HepG2 (cell line): ENCODE results near the gene FBXW2. TPM values are rescaled to one million over a fixed set of nuclear protein-coding genes. Genes with fewer than 3 reads are reported as not detected.

Source experiments
- CEBPB ChIP-seq: IDR thresholded peaks from 2 replicates; pipeline ENCODE4 v1.6.1; 2011; ENCODE audit warnings: low read depth, low read length, improper control_type of control experiment, borderline replicate concordance
- CREB1 ChIP-seq, 2 experiments: fragments of 450-650 bp in 1 of 2; IDR thresholded peaks; 2 replicates each; pipeline ENCODE4 v1.6.1; 2016 to 2017; ENCODE audit warnings: control low read depth in 1 of 2, mild to moderate bottlenecking in 1 of 2, missing compliant biosample characterization in 1 of 2, missing genetic modification characterization in 1 of 2
- CREBL2 ChIP-seq: sonication (generic); formaldehyde crosslinking; IDR thresholded peaks from 2 replicates; pipeline ENCODE4 v1.8.1; 2023; ENCODE audit warnings: missing genetic modification reagents, mild to moderate bottlenecking, borderline replicate concordance
- ELF3 ChIP-seq: IDR thresholded peaks from 2 replicates; pipeline ENCODE4 v1.6.1; 2016; ENCODE audit warnings: missing genetic modification reagents, missing compliant biosample characterization
- ESRRA ChIP-seq: sonication (generic); formaldehyde crosslinking; IDR thresholded peaks from 2 replicates; pipeline ENCODE4 v1.5.1; 2020; ENCODE audit warnings: mild to moderate bottlenecking, low read depth, missing genetic modification reagents
- FOSL2 ChIP-seq: sonication (generic); formaldehyde crosslinking; IDR thresholded peaks from 2 replicates; pipeline ENCODE4 v1.4.0; 2020; ENCODE audit warnings: missing genetic modification reagents
- FOXC1 ChIP-seq: sonication (generic); formaldehyde crosslinking; IDR thresholded peaks from 2 replicates; pipeline ENCODE4 v1.8.0; 2022; ENCODE audit warnings: mild to moderate bottlenecking, missing genetic modification reagents, borderline replicate concordance
- FOXP1 ChIP-seq, 2 experiments: fragments of 450-650 bp in 1 of 2; IDR thresholded peaks; 2 replicates each; pipeline ENCODE4 v1.6.1; 2017 to 2018; ENCODE audit warnings: antibody characterized with exemption in 1 of 2
- IRX3 ChIP-seq: sonication (generic); formaldehyde crosslinking; IDR thresholded peaks from 2 replicates; pipeline ENCODE4 v1.8.1; 2023; ENCODE audit warnings: mild to moderate bottlenecking, low read depth, missing genetic modification reagents, borderline replicate concordance
- KDM4B ChIP-seq: sonication (generic); formaldehyde crosslinking; IDR thresholded peaks from 2 replicates; pipeline ENCODE4 v1.4.0; 2020; ENCODE audit warnings: missing genetic modification reagents
- MTA1 ChIP-seq: sonication (generic); formaldehyde crosslinking; IDR thresholded peaks from 2 replicates; pipeline ENCODE4 v1.4.0; 2020; ENCODE audit warnings: missing genetic modification reagents, mild to moderate bottlenecking, borderline replicate concordance
- NFE2L2 ChIP-seq: fragments of 150-350 bp; IDR thresholded peaks from 2 replicates; pipeline ENCODE4 v1.6.1; 2014; ENCODE audit warnings: low read length
- SP140L ChIP-seq: sonication (generic); formaldehyde crosslinking; IDR thresholded peaks from 2 replicates; pipeline ENCODE4 v1.4.0; 2020; ENCODE audit warnings: missing genetic modification reagents, borderline replicate concordance
- ZMYM4 ChIP-seq: sonication (generic); formaldehyde crosslinking; IDR thresholded peaks from 2 replicates; pipeline ENCODE4 v1.8.1; 2023; ENCODE audit warnings: mild to moderate bottlenecking, missing genetic modification reagents
- ZNF337 ChIP-seq: sonication (generic); formaldehyde crosslinking; IDR thresholded peaks from 2 replicates; pipeline ENCODE4 v1.5.1; 2020; ENCODE audit warnings: missing genetic modification reagents, low read depth, mild to moderate bottlenecking, borderline replicate concordance
- ZNF34 ChIP-seq: sonication (generic); formaldehyde crosslinking; IDR thresholded peaks from 2 replicates; pipeline ENCODE4 v1.4.0; 2020; ENCODE audit warnings: mild to moderate bottlenecking, missing genetic modification reagents, borderline replicate concordance
- ZNF616 ChIP-seq: sonication (generic); formaldehyde crosslinking; IDR thresholded peaks from 2 replicates; pipeline ENCODE4 v1.5.0; 2020; ENCODE audit warnings: low read depth, mild to moderate bottlenecking, missing genetic modification reagents
- ZNF7 ChIP-seq: IDR thresholded peaks from 2 replicates; pipeline ENCODE4 v1.6.1; 2016; ENCODE audit warnings: missing biosample characterization, missing genetic modification reagents
- ZNF713 ChIP-seq: sonication (generic); formaldehyde crosslinking; IDR thresholded peaks from 2 replicates; pipeline ENCODE4 v1.4.0; 2020; ENCODE audit warnings: mild to moderate bottlenecking, missing genetic modification reagents
- ZNF883 ChIP-seq: sonication (generic); formaldehyde crosslinking; IDR thresholded peaks from 2 replicates; pipeline ENCODE4 v1.5.1; 2020; ENCODE audit warnings: mild to moderate bottlenecking, missing genetic modification reagents; ENCODE audit errors: not compliant biosample characterization
- polyA plus RNA-seq, 8 experiments: library from polyadenylated mRNA; depleted of rRNA in 3 of 8; stranded (reverse) in 7 of 8; unstranded in 1 of 8; fragments of >200 nt; fragmentation: Illumina TruSeq in 4 of 8; extraction: Trizol in 4 of 8; gene quantifications; 2 replicates each; pipeline versions ENCODE4 v1.2.1 to v1.2.3, GENCODE V29; 2011 to 2016; ENCODE audit warnings: low read depth in 4 of 8, missing spikeins in 1 of 8, mixed read lengths in 1 of 8; ENCODE audit not compliant: insufficient read depth in 1 of 8
- total RNA-seq, 5 experiments: library from RNA; depleted of rRNA; stranded (reverse); fragments of >200 nt; fragmentation: Illumina TruSeq; extraction: Trizol; gene quantifications; 2 replicates each; pipeline ENCODE4 v1.2.3, GENCODE V29; 2016; ENCODE audit warnings: low read depth in 1 of 5
- TF ChIP-seq, protein P1 (sequence below): sonication (generic); formaldehyde crosslinking; IDR thresholded peaks from 2 replicates; pipeline ENCODE4 v1.4.0; 2020; ENCODE audit warnings: mild to moderate bottlenecking, missing genetic modification reagents
- TF ChIP-seq, protein P2 (sequence below): sonication (generic); formaldehyde crosslinking; IDR thresholded peaks from 2 replicates; pipeline ENCODE4 v1.9.0; 2021; ENCODE audit warnings: missing genetic modification reagents, mild to moderate bottlenecking, borderline replicate concordance
- TF ChIP-seq, protein P3 (sequence below): IDR thresholded peaks from 2 replicates; pipeline ENCODE4 v1.6.1; 2018; ENCODE audit warnings: missing genetic modification reagents, mild to moderate bottlenecking, missing compliant biosample characterization

The FBXW2 gene
- total and polyA plus RNA-seq, 2 of the 13 experiments (the other 11 are each of a cell fraction or from before 2014, with no cell fraction given): 35.4 to 43.1 TPM

- TF ChIP-seq ZNF34 (CRISPR knock-in tag) (no peak), ZMYM4 (CRISPR knock-in tag) (no peak), FOXP1 (IDR thresholded peaks at IDR 0.05) (no peak), FOXP1 (CRISPR knock-in tag; IDR thresholded peaks at IDR 0.05) (0 out of 2 replicates have a peak, but pooled peaks have one; percentile 35), CEBPB (no peak), CREBL2 (CRISPR knock-in tag) (no peak), FOSL2 (CRISPR knock-in tag) (no peak), ZNF883 (CRISPR knock-in tag) (no peak), ZNF7 (CRISPR knock-in tag) (no peak), CREB1 (IDR thresholded peaks at IDR 0.05) (no peak), CREB1 (CRISPR knock-in tag; IDR thresholded peaks at IDR 0.05) (no peak), ZNF616 (CRISPR knock-in tag) (no peak), ZNF337 (CRISPR knock-in tag) (no peak), FOXC1 (no peak), SP140L (no peak), ZNF713 (CRISPR knock-in tag) (no peak), KDM4B (CRISPR knock-in tag) (no peak), NFE2L2 (no peak), IRX3 (CRISPR knock-in tag) (no peak), MTA1 (CRISPR knock-in tag) (no peak), ELF3 (CRISPR knock-in tag) (no peak), ESRRA (CRISPR knock-in tag) (0 out of 2 replicates have a peak, but pooled peaks have one; percentile 15)
- TF ChIP-seq, protein P1, sequence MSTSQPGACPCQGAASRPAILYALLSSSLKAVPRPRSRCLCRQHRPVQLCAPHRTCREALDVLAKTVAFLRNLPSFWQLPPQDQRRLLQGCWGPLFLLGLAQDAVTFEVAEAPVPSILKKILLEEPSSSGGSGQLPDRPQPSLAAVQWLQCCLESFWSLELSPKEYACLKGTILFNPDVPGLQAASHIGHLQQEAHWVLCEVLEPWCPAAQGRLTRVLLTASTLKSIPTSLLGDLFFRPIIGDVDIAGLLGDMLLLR (CRISPR knock-in tag): no peak
- TF ChIP-seq, protein P2, sequence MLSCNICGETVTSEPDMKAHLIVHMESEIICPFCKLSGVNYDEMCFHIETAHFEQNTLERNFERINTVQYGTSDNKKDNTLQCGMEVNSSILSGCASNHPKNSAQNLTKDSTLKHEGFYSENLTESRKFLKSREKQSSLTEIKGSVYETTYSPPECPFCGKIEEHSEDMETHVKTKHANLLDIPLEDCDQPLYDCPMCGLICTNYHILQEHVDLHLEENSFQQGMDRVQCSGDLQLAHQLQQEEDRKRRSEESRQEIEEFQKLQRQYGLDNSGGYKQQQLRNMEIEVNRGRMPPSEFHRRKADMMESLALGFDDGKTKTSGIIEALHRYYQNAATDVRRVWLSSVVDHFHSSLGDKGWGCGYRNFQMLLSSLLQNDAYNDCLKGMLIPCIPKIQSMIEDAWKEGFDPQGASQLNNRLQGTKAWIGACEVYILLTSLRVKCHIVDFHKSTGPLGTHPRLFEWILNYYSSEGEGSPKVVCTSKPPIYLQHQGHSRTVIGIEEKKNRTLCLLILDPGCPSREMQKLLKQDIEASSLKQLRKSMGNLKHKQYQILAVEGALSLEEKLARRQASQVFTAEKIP: no peak
- TF ChIP-seq, protein P3, sequence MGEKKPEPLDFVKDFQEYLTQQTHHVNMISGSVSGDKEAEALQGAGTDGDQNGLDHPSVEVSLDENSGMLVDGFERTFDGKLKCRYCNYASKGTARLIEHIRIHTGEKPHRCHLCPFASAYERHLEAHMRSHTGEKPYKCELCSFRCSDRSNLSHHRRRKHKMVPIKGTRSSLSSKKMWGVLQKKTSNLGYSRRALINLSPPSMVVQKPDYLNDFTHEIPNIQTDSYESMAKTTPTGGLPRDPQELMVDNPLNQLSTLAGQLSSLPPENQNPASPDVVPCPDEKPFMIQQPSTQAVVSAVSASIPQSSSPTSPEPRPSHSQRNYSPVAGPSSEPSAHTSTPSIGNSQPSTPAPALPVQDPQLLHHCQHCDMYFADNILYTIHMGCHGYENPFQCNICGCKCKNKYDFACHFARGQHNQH (CRISPR knock-in tag): no peak
These were observed 79.7 kb downstream of the FBXW2 start (continued) for GRCh38 chr9:120713257-120714087.
